Measurements from ENCODE around the gene TP53TG5.

DNA sequence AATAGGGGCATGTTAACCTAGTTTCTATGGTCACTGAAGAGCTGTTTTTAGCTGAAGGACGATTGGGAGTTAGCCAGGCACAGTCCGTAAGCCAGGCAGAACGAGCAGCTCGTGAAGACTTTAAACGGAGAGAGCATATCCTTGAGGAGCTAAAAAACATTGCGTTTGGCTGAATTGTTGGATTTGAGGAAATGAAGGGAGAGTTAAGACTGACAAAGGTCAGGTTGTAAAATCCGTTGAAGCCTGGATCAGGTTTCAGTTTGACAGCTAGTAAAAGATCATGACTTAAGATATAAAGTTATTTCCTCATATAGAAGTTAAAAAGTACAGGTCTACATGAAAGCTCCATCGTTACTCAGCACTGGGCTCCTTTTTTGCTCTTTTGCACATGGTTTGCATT is 32.8 kb upstream of the TP53TG5 start:
- TF ChIP-seq, protein P1, sequence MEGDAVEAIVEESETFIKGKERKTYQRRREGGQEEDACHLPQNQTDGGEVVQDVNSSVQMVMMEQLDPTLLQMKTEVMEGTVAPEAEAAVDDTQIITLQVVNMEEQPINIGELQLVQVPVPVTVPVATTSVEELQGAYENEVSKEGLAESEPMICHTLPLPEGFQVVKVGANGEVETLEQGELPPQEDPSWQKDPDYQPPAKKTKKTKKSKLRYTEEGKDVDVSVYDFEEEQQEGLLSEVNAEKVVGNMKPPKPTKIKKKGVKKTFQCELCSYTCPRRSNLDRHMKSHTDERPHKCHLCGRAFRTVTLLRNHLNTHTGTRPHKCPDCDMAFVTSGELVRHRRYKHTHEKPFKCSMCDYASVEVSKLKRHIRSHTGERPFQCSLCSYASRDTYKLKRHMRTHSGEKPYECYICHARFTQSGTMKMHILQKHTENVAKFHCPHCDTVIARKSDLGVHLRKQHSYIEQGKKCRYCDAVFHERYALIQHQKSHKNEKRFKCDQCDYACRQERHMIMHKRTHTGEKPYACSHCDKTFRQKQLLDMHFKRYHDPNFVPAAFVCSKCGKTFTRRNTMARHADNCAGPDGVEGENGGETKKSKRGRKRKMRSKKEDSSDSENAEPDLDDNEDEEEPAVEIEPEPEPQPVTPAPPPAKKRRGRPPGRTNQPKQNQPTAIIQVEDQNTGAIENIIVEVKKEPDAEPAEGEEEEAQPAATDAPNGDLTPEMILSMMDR (IDR thresholded peaks at IDR 0.05), result no peak
- no peak for TF ChIP-seq POLR2A (IDR thresholded peaks at IDR 0.05)
- TF ChIP-seq EP300 (IDR thresholded peaks at IDR 0.05), result no peak

All from tibial nerve (tissue), 4 donors.